OCI-LY7 (cell line): Measurements from ENCODE around the gene RAD54L. TPM values are rescaled to one million over a fixed set of nuclear protein-coding genes. Genes with fewer than 3 reads are reported as not detected.

Source experiments
- BruUV-seq: library from RNA; stranded (reverse); fragments of 400-500 nt; replicated peaks from 2 replicates; lab custom pipeline; 2021; lab: Mats Ljungman, UMichigan
- CTCF ChIA-PET: fragments of 300-600 bp; sonication (Branson Sonifier 250); formaldehyde crosslinking; loops from one replicate; lab custom pipeline; 2022; ENCODE audit warnings: antibody characterized with exemption; ENCODE audit not compliant: unreplicated experiment; lab: Charles Lee
- POLR2A ChIA-PET: fragments of 300-600 bp; sonication (Branson Sonifier 250); formaldehyde crosslinking; loops from one replicate; lab custom pipeline; 2022; ENCODE audit warnings: antibody characterized with exemption; lab: Charles Lee
- DNase-seq: peaks from one replicate; pipeline ENCODE4 v3.0.0-alpha.2; 2015; ENCODE audit warnings: low spot score
- H2AFZ ChIP-seq: fragments of 200-600 bp; sonication (generic), shearing (Covaris generic); 2 replicates; pipeline ENCODE4 v1.6.1; 2014; ENCODE audit warnings: mild to moderate bottlenecking, antibody characterized with exemption, low read length, moderate library complexity
- H3K27ac ChIP-seq: fragments of 200-600 bp; sonication (generic); 2 replicates; pipeline ENCODE4 v1.5.1; 2014; ENCODE audit warnings: mixed run types, low read depth, mild to moderate bottlenecking, moderate library complexity, low read length, inconsistent platforms; ENCODE audit not compliant: poor library complexity, severe bottlenecking
- H3K36me3 ChIP-seq: fragments of 200-600 bp; sonication (generic); 2 replicates; pipeline ENCODE4 v1.6.1; 2014; ENCODE audit warnings: mild to moderate bottlenecking, antibody characterized with exemption, low read length, moderate library complexity, mixed read lengths; ENCODE audit not compliant: insufficient read depth
- H3K4me1 ChIP-seq: fragments of 200-600 bp; sonication (generic); 2 replicates; pipeline ENCODE4 v1.5.1; 2014; ENCODE audit warnings: mild to moderate bottlenecking, low read length; ENCODE audit not compliant: insufficient read depth, poor library complexity, severe bottlenecking
- H3K4me2 ChIP-seq: fragments of 200-600 bp; sonication (generic); 2 replicates; pipeline ENCODE4 v1.6.1; 2014; ENCODE audit warnings: mild to moderate bottlenecking, low read length
- H3K4me3 ChIP-seq: fragments of 200-600 bp; sonication (generic); 2 replicates; pipeline ENCODE4 v1.5.1; 2014; ENCODE audit warnings: mild to moderate bottlenecking, low read depth, low read length; ENCODE audit not compliant: poor library complexity, severe bottlenecking
- H3K79me2 ChIP-seq: fragments of 200-600 bp; sonication (generic); 2 replicates; pipeline ENCODE4 v1.6.1; 2016; ENCODE audit warnings: low read depth, mild to moderate bottlenecking, low read length, moderate library complexity, mixed read lengths; ENCODE audit not compliant: insufficient read depth
- H3K9me2 ChIP-seq: fragments of 200-600 bp; sonication (generic); 2 replicates; pipeline ENCODE4 v1.6.1; 2016; ENCODE audit warnings: mild to moderate bottlenecking, low read length, mixed read lengths; ENCODE audit not compliant: insufficient read depth
- H3K9me3 ChIP-seq: fragments of 200-600 bp; sonication (generic); 2 replicates; pipeline ENCODE4 v1.6.1; 2014; ENCODE audit warnings: mild to moderate bottlenecking, mixed run types, low read length, mixed read lengths
- H4K20me1 ChIP-seq: fragments of 200-600 bp; sonication (generic); 2 replicates; pipeline ENCODE4 v1.6.1; 2014; ENCODE audit warnings: mild to moderate bottlenecking, antibody characterized with exemption, low read length, moderate library complexity, mixed read lengths; ENCODE audit not compliant: insufficient read depth
- CTCF ChIP-seq: fragments of 200-600 bp; sonication (generic); conservative IDR thresholded peaks from 2 replicates; pipeline ENCODE4 v1.5.1; 2014; ENCODE audit warnings: mild to moderate bottlenecking, antibody characterized with exemption, low read length, moderate library complexity, mixed read lengths
- EZH2phosphoT487 ChIP-seq: fragments of 200-600 bp; sonication (generic); IDR thresholded peaks from 2 replicates; pipeline ENCODE4 v1.6.1; 2018; ENCODE audit warnings: low read depth, borderline replicate concordance, mild to moderate bottlenecking, mixed run types, antibody characterized with exemption, low read length, moderate library complexity, mixed read lengths
- intact Hi-C: fragments of 100-400 bp; cut with micrococcal nuclease; formaldehyde crosslinking; loops from one replicate; pipeline ENCODE4 v1.10.0; 2022; ENCODE audit not compliant: unreplicated experiment
- total RNA-seq, 2 experiments: library from RNA; depleted of rRNA in 1 of 2; stranded (reverse); fragments of >200 nt in 1 of 2; shearing (Covaris generic) in 1 of 2; gene quantifications; 2 replicates each; pipeline ENCODE4 v1.2.3, GENCODE V29; 2014 to 2022

The RAD54L gene
- total RNA-seq, 2 experiments from 2014 or later: 62.6 to 78.5 TPM

GRCh38 chr1:46301808-46302640 is 54.5 kb downstream of the RAD54L start:
- peaks cover 28% of the 10 kb centered on the region for H3K4me1 ChIP-seq
- TF ChIP-seq EZH2phosphoT487 (no peak), CTCF (peak; percentile 69)

GRCh38 chr1:46302641-46303037 is 55.1 kb downstream of the RAD54L start:
- TF ChIP-seq EZH2phosphoT487: no peak
- TF ChIP-seq CTCF: no peak
- Histone ChIP-seq H4K20me1 (peaks cover 19% of the 10 kb centered on the region), H3K79me2 (peaks cover 70% of the 10 kb centered on the region), H3K27ac (peak overlapping the region; percentile 76), H3K4me2 (peak overlapping the region; percentile 72), H3K36me3 (peaks cover 43% of the 10 kb centered on the region), H3K4me3 (peak overlapping the region; percentile 95), H2AFZ (peak overlapping the region; percentile 71), H3K4me1 (peaks cover 34% of the 10 kb centered on the region), H3K9me3 (no peaks in the 10 kb centered on the region), H3K9me2 (no peaks in the 10 kb centered on the region)
- DNase-seq: no peak
- intact Hi-C loops: loop anchor here (1.0 to 2.0 kb wide), 4 partner anchors 30 to 55 kb away; partner anchors contain the start of genes NSUN4 and RAD54L
- BruUV-seq: no TSS peak
- ChIA-PET POLR2A (interaction anchor here (0.6 to 3.7 kb wide), 9 partner anchors 12 to 59 kb away, joined by 3 to 34 read pairs (median 4); no protein-coding TSS in a partner anchor), CTCF (interaction anchor here (1.0 to 2.1 kb wide), 4 partner anchors 15 to 37 kb away, joined by 4 to 10 read pairs (median 4); no protein-coding TSS in a partner anchor)

More at GRCh38 chr1:46301808-46302640, 54.5 kb downstream of the RAD54L start:
- no peaks in the 10 kb centered on the region for H3K9me2 ChIP-seq
- intact Hi-C loops: loop anchor here (1.0 to 2.0 kb wide), 3 partner anchors 31 to 46 kb away; partner anchors contain the start of gene NSUN4
- no peaks in the 10 kb centered on the region for H3K9me3 ChIP-seq
- peak; percentile 86 for DNase-seq
- H3K36me3 ChIP-seq: peaks cover 43% of the 10 kb centered on the region
- CTCF ChIA-PET: interaction anchor here (1.0 kb wide), 1 partner anchor 38 kb away, joined by 4 read pairs; no protein-coding TSS in a partner anchor
- peak overlapping the region; percentile 76 for H3K27ac ChIP-seq
- H3K4me2 ChIP-seq: peak overlapping the region; percentile 72
- H2AFZ ChIP-seq: peak overlapping the region; percentile 71
- peaks cover 64% of the 10 kb centered on the region for H3K79me2 ChIP-seq
- POLR2A ChIA-PET: interaction anchor here (3.7 kb wide), 1 partner anchor 26 kb away, joined by 34 read pairs; no protein-coding TSS in a partner anchor
- peak overlapping the region; percentile 95 for H3K4me3 ChIP-seq
- peaks cover 13% of the 10 kb centered on the region for H4K20me1 ChIP-seq
- no TSS peak for BruUV-seq
